OCI-LY7 (cell line): Measurements from ENCODE around the gene FRAS1.

Experiments
- EZH2phosphoT487 ChIP-seq: fragments of 200-600 bp; sonication (generic); IDR thresholded peaks from 2 replicates; pipeline ENCODE4 v1.6.1; 2018; ENCODE audit warnings: low read depth, borderline replicate concordance, mild to moderate bottlenecking, mixed run types, antibody characterized with exemption, low read length, moderate library complexity, mixed read lengths
- TF ChIP-seq, protein P1 (sequence below): fragments of 200-600 bp; sonication (generic); conservative IDR thresholded peaks from 2 replicates; pipeline ENCODE4 v1.5.1; 2014; ENCODE audit warnings: mild to moderate bottlenecking, antibody characterized with exemption, low read length, moderate library complexity, mixed read lengths

DNA sequence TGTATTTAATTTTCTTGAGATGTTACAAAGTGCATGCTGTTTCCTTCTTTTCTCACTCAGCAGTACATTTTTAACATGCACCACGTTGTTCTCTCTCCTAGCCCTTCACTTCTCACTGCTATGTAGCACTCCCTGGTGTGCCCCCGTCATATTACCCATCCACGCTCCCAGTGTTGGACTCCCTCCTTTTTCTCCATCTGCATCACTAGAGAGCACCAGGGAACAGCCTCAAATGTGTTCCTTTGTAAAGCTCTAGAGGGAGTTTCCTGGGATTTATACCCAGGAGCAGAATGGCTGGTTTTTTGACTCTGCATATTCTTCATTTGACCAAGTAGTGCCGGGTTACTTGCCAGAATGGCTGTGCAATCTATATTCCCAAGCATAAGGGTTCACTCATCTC is 254.2 kb downstream of the FRAS1 start:
- TF ChIP-seq, protein P1, sequence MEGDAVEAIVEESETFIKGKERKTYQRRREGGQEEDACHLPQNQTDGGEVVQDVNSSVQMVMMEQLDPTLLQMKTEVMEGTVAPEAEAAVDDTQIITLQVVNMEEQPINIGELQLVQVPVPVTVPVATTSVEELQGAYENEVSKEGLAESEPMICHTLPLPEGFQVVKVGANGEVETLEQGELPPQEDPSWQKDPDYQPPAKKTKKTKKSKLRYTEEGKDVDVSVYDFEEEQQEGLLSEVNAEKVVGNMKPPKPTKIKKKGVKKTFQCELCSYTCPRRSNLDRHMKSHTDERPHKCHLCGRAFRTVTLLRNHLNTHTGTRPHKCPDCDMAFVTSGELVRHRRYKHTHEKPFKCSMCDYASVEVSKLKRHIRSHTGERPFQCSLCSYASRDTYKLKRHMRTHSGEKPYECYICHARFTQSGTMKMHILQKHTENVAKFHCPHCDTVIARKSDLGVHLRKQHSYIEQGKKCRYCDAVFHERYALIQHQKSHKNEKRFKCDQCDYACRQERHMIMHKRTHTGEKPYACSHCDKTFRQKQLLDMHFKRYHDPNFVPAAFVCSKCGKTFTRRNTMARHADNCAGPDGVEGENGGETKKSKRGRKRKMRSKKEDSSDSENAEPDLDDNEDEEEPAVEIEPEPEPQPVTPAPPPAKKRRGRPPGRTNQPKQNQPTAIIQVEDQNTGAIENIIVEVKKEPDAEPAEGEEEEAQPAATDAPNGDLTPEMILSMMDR, result no peak
- no peak for TF ChIP-seq EZH2phosphoT487
